Uterus (tissue), 4 donors: ENCODE measurements around the gene CCDC9. TPM values are rescaled to one million over a fixed set of nuclear protein-coding genes. Genes with fewer than 3 reads are reported as not detected.

ENCODE experiments used
- DNase-seq, 2 donors: peaks; one replicate each; pipeline ENCODE4 v3.0.0-alpha.2; 2019 to 2020
- H3K27ac ChIP-seq, 2 donors: fragments of 200-600 bp; sonication (generic); 1 replicate in 1 of 2; 2 replicates in 1 of 2; pipeline ENCODE4 v1.5.1; 2016 to 2018
- H3K27me3 ChIP-seq, 2 donors: fragments of 200-600 bp; sonication (generic); one replicate each; pipeline ENCODE4 v1.5.1; 2018 to 2019; ENCODE audit warnings: control low read depth in 1 of 2
- H3K36me3 ChIP-seq, 2 donors: fragments of 200-600 bp; sonication (generic); one replicate each; pipeline ENCODE4 v1.5.1; 2019; ENCODE audit warnings: control low read depth in 1 of 2
- H3K4me1 ChIP-seq, 2 donors: fragments of 200-600 bp; sonication (generic); one replicate each; pipeline ENCODE4 v1.5.1; 2018 to 2019; ENCODE audit warnings: control low read depth in 1 of 2
- H3K4me3 ChIP-seq, 2 donors: fragments of 200-600 bp; sonication (generic); 1 replicate in 1 of 2; 2 replicates in 1 of 2; pipeline ENCODE4 v1.5.1; 2018 to 2019; ENCODE audit warnings: mild to moderate bottlenecking in 1 of 2
- H3K9me3 ChIP-seq, 2 donors: fragments of 200-600 bp; sonication (generic); one replicate each; pipeline ENCODE4 v1.5.1; 2019; ENCODE audit warnings: control low read depth in 1 of 2
- CTCF ChIP-seq, 4 experiments: fragments of 200-600 bp in 2 of 4; fragments of 450-650 bp in 2 of 4; sonication (generic) in 2 of 4; IDR thresholded peaks; one replicate each; pipeline ENCODE4 v1.5.1; 2016 to 2019; ENCODE audit warnings: antibody characterized with exemption in 4 of 4, mild to moderate bottlenecking in 2 of 4, moderate library complexity in 1 of 4
- POLR2A ChIP-seq, 2 donors: fragments of 450-650 bp; IDR thresholded peaks; one replicate each; pipeline ENCODE4 v1.6.1; 2016; ENCODE audit warnings: antibody characterized with exemption in 2 of 2, mild to moderate bottlenecking in 1 of 2, moderate library complexity in 1 of 2
- intact Hi-C: fragments of 100-400 bp; cut with DNase I; formaldehyde crosslinking; loops from one replicate; pipeline ENCODE4 v1.15.1; 2023; ENCODE audit warnings: low total_unique reads
- microRNA counts, 2 donors: library from miRNA; unstranded; fragments of <30 nt; microRNA quantifications; one replicate each; lab custom pipeline; 2016 to 2017
- microRNA-seq: library from miRNA; unstranded; fragments of <30 nt; microRNA quantifications from one replicate; pipeline ENCODE4, GENCODE V29; 2016; ENCODE audit warnings: borderline microRNAs expressed, borderline replicate concordance
- small RNA-seq: library from RNA; depleted of rRNA; stranded (forward); fragments of <200 nt; gene quantifications from one replicate; pipeline ENCODE3, GENCODE V24; 2016
- total RNA-seq, 4 donors: library from RNA; depleted of rRNA in 3 of 4; stranded (reverse); fragments of >200 nt in 3 of 4; gene quantifications; one replicate each; pipeline versions ENCODE4 v1.1.0 to v1.2.4, GENCODE V29; 2014 to 2023
- donor health status: DM: yes; HTN: yes; CAD: no.

CCDC9 gene
- total RNA-seq, 4 donors from 2014 or later = 2.6 to 45.4 (median 8.1) TPM

- intact Hi-C loops = no loop called here
- Histone ChIP-seq H3K9me3 (no peaks in the 10 kb centered on the region), H3K4me1 (no peaks in the 10 kb centered on the region), H3K27me3 (no peaks in the 10 kb centered on the region), H3K36me3 (no peaks in the 10 kb centered on the region), H3K4me3 (no peak overlapping the region), H3K27ac (no peak overlapping the region)
- TF ChIP-seq CTCF (IDR thresholded peaks at IDR 0.05) (no peak), POLR2A (IDR thresholded peaks at IDR 0.05) (no peak)
- no peak for DNase-seq
Observed at GRCh38 chr19:47316513-47316912, 60.2 kb downstream of the CCDC9 start.

GRCh38 chr19:47319923-47320871 is 63.9 kb downstream of the CCDC9 start:
- H3K36me3 ChIP-seq = no peaks in the 10 kb centered on the region
- intact Hi-C loops = no loop called here
- H3K9me3 ChIP-seq = no peaks in the 10 kb centered on the region
- H3K27me3 ChIP-seq = no peaks in the 10 kb centered on the region
- H3K27ac ChIP-seq = no peak overlapping the region
- DNase-seq = no peak
- TF ChIP-seq POLR2A (IDR thresholded peaks at IDR 0.05) = no peak
- no peak for TF ChIP-seq CTCF (IDR thresholded peaks at IDR 0.05)
- no peaks in the 10 kb centered on the region for H3K4me1 ChIP-seq
- H3K4me3 ChIP-seq = no peak overlapping the region

MicroRNAs within 50 kb of the gene (microRNA counts, 767-probe panel; counts per million panel counts)
- 0 counts per million in 2 donors for microRNA hsa-miR-3190-5p (lab: Ali Mortazavi, UCI)

Small RNA genes lying within 50 kb of the gene (microRNA-seq; reads per million reads assigned to microRNA genes)
- gene MIR3190 (not detected), gene MIR3191 (not detected)

Small RNA genes lying within 50 kb of the gene (small RNA-seq; reads per million reads assigned to genes)
- not detected for gene MIR3190

Other genes starting within 250 kb of the CCDC9 start
- not detected for gene NPAS1, start 236.7 kb upstream of the CCDC9 start, total RNA-seq
- gene TMEM160, start 207.9 kb upstream of the CCDC9 start, total RNA-seq = 10 to 100 TPM in 3 of 4 donors, 1 to 10 TPM in 1; 9.4 to 78.8 (median 13.3) TPM
- 10 to 100 TPM in 3 of 4 donors, 1 to 10 TPM in 1; 3.3 to 43.1 (median 18.3) TPM for gene ZC3H4, start 142.7 kb upstream of the CCDC9 start, total RNA-seq
- gene SAE1, start 125.7 kb upstream of the CCDC9 start, total RNA-seq = 100 to 1,000 TPM in 1 of 4 donors, 10 to 100 TPM in 3; 17.6 to 144 (median 45.6) TPM
- 10 to 100 TPM in 1 of 4 donors, 1 to 10 TPM in 3; 3.2 to 11.1 (median 4.8) TPM for gene BBC3, start 25.3 kb upstream of the CCDC9 start, total RNA-seq
- 10 to 100 TPM in 2 of 4 donors, 1 to 10 TPM in 2; 2.8 to 39.5 (median 13.5) TPM for gene INAFM1, start 18.4 kb downstream of the CCDC9 start, total RNA-seq
- 1 to 10 TPM in 3 of 4 donors, under 1 TPM in 1; 0.51 to 8.0 (median 2.9) TPM for gene C5AR1, start 53.3 kb downstream of the CCDC9 start, total RNA-seq
- gene C5AR2, start 75.7 kb downstream of the CCDC9 start, total RNA-seq = under 1 TPM in 3 of 4 donors, not detected in 1; 0.29 to 0.69 (median 0.64) TPM
- gene DHX34, start 92.8 kb downstream of the CCDC9 start, total RNA-seq = 10 to 100 TPM; 11.5 to 17.3 (median 15.8) TPM
- gene MEIS3, start 163.0 kb downstream of the CCDC9 start, total RNA-seq = 100 to 1,000 TPM in 1 of 4 donors, 10 to 100 TPM in 3; 28.9 to 133 (median 75.0) TPM
- 10 to 100 TPM in 2 of 4 donors, 1 to 10 TPM in 2; 3.4 to 17.8 (median 11.0) TPM for gene SLC8A2, start 215.4 kb downstream of the CCDC9 start, total RNA-seq
- gene KPTN, start 227.7 kb downstream of the CCDC9 start, total RNA-seq = 1 to 10 TPM in 3 of 4 donors, not detected in 1; 5.4 to 9.0 (median 6.4) TPM